Nephron progenitor cell (in vitro differentiated cells): ENCODE data around the gene ZFHX3.

ENCODE experiments used
- DNase-seq: peaks from one replicate; pipeline ENCODE4 v3.0.0; 2021
- H3K27ac Mint-ChIP-seq: 2 replicates; pipeline ENCODE4 v1.8.0; 2021; ENCODE audit warnings: mild to moderate bottlenecking, moderate library complexity, mixed read lengths
- H3K27me3 Mint-ChIP-seq: 2 replicates; pipeline ENCODE4 v1.8.0; 2021; ENCODE audit warnings: mild to moderate bottlenecking, low read depth, mixed read lengths; ENCODE audit not compliant: poor library complexity
- H3K36me3 Mint-ChIP-seq: 2 replicates; pipeline ENCODE4 v1.8.0; 2021; ENCODE audit warnings: low read depth, mixed read lengths
- H3K4me1 Mint-ChIP-seq: 2 replicates; pipeline ENCODE4 v1.8.0; 2021; ENCODE audit warnings: mixed read lengths
- H3K4me3 Mint-ChIP-seq: 2 replicates; pipeline ENCODE4 v1.8.0; 2021; ENCODE audit warnings: mild to moderate bottlenecking, moderate library complexity, mixed read lengths
- H3K9me3 Mint-ChIP-seq: 2 replicates; pipeline ENCODE4 v1.8.0; 2021; ENCODE audit warnings: mild to moderate bottlenecking, moderate library complexity, mixed read lengths
- TF ChIP-seq, protein P1 (sequence below): fragments of 200-600 bp; sonication (generic); IDR thresholded peaks from 2 replicates; pipeline ENCODE4 v1.5.0; 2021; ENCODE audit warnings: antibody characterized with exemption

The ZFHX3 gene

GRCh38 chr16:72947379-72948237 is 100.3 kb downstream of the ZFHX3 start:
- peaks cover 5% of the 10 kb centered on the region for H3K27me3 Mint-ChIP-seq
- peaks cover 64% of the 10 kb centered on the region for H3K36me3 Mint-ChIP-seq
- peak; percentile 65 for DNase-seq
- peaks cover 15% of the 10 kb centered on the region for H3K9me3 Mint-ChIP-seq
- peak overlapping the region; percentile 62 for H3K4me3 Mint-ChIP-seq
- H3K4me1 Mint-ChIP-seq: peaks cover 75% of the 10 kb centered on the region
- TF ChIP-seq, protein P1, sequence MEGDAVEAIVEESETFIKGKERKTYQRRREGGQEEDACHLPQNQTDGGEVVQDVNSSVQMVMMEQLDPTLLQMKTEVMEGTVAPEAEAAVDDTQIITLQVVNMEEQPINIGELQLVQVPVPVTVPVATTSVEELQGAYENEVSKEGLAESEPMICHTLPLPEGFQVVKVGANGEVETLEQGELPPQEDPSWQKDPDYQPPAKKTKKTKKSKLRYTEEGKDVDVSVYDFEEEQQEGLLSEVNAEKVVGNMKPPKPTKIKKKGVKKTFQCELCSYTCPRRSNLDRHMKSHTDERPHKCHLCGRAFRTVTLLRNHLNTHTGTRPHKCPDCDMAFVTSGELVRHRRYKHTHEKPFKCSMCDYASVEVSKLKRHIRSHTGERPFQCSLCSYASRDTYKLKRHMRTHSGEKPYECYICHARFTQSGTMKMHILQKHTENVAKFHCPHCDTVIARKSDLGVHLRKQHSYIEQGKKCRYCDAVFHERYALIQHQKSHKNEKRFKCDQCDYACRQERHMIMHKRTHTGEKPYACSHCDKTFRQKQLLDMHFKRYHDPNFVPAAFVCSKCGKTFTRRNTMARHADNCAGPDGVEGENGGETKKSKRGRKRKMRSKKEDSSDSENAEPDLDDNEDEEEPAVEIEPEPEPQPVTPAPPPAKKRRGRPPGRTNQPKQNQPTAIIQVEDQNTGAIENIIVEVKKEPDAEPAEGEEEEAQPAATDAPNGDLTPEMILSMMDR: peak; percentile 12
- H3K27ac Mint-ChIP-seq: peak overlapping the region; percentile 89

DNA sequence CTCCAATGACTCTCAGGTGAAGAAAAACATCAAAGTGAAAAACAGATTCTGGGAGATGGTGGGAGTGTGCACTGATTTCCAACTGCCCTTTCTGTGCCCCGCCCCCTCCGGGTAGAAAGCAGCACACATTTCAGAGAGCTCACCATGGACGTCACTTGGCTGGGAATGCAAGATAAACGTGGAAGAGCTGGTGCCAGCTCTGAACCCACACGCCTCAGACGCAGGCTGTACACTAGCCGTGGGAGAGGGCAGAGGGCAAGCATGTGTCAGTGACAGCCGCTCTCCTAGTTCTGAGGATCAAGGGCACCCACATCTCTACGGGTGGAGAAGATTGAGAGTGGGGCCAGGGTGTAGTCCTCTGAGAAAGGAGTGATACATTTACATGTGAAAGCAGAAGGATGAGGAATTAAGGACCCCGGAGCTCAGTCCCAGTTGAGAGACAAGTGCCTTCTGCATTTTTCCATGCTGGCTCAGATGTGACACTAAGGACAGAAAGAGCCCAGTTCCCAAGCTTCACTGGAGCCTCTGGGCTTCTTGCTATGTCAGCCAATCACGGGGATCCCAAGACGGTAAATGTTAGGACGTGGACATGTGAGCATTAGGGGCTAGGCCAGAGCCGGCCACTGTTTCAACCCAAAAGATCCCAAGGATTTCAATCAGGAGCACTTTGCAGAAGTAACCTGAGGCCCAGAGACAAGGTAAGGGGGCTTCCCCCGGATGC is 101.3 kb downstream of the ZFHX3 start:
- peaks cover 15% of the 10 kb centered on the region for H3K9me3 Mint-ChIP-seq
- DNase-seq: no peak
- TF ChIP-seq, protein P1: no peak
- H3K36me3 Mint-ChIP-seq: peaks cover 63% of the 10 kb centered on the region
- H3K27ac Mint-ChIP-seq: peak overlapping the region; percentile 85
- H3K4me3 Mint-ChIP-seq: peak overlapping the region; percentile 62
- H3K4me1 Mint-ChIP-seq: peaks cover 71% of the 10 kb centered on the region
- peaks cover 5% of the 10 kb centered on the region for H3K27me3 Mint-ChIP-seq

DNA sequence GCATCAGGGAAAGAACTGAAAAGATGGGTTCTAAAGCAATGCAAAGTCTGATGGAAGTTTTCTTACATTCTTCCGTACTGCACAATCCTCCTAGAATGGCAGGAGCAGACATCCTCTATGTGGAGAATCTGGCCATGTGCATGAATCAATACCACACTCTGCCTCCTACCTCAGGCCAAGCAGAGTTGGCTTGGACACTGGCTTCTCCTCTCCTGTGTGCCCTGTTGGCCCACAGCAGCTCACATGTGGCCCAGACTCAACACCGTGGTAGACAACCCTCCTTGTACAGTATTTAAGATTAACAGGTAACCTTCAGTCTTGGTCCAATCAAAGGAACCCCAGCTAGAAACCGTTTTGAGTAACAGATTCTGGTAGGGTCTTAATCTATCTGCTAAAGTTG is 101.9 kb downstream of the ZFHX3 start:
- no peak for DNase-seq
- Mint-ChIP-seq H3K27ac (peak overlapping the region; percentile 80), H3K9me3 (peaks cover 15% of the 10 kb centered on the region), H3K27me3 (peaks cover 5% of the 10 kb centered on the region), H3K36me3 (peaks cover 58% of the 10 kb centered on the region), H3K4me1 (peaks cover 69% of the 10 kb centered on the region), H3K4me3 (no peak overlapping the region)
- TF ChIP-seq, protein P1: no peak

DNA sequence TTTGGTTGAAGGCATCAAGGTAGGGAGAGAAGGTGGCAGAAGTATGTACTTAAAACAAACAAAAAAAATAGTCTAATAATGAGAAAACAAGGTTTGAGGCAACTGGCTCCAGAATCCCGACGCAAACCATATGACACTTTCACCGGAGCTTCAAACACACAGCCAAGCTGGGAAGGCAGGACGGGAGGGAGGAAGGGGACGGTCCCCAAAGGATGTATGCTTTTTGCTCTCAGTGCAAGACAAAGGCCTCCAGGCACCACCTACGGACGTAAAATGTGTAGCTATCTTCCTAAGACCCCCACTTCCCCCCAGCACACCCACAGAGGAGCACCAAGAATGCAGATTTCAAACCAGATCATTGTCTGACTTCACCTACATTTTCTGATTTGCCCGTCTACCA is 102.3 kb downstream of the ZFHX3 start:
- no peak for DNase-seq
- H3K9me3 Mint-ChIP-seq: peaks cover 15% of the 10 kb centered on the region
- TF ChIP-seq, protein P1: no peak
- no peak overlapping the region for H3K4me3 Mint-ChIP-seq
- H3K27me3 Mint-ChIP-seq: peaks cover 4% of the 10 kb centered on the region
- H3K4me1 Mint-ChIP-seq: peaks cover 68% of the 10 kb centered on the region
- no peak overlapping the region for H3K27ac Mint-ChIP-seq
- peaks cover 53% of the 10 kb centered on the region for H3K36me3 Mint-ChIP-seq

GRCh38 chr16:72944757-72945485 is 103.0 kb downstream of the ZFHX3 start:
- peaks cover 3% of the 10 kb centered on the region for H3K27me3 Mint-ChIP-seq
- H3K27ac Mint-ChIP-seq: no peak overlapping the region
- H3K36me3 Mint-ChIP-seq: peaks cover 46% of the 10 kb centered on the region
- H3K4me3 Mint-ChIP-seq: no peak overlapping the region
- peaks cover 10% of the 10 kb centered on the region for H3K9me3 Mint-ChIP-seq
- TF ChIP-seq, protein P1: no peak
- peaks cover 62% of the 10 kb centered on the region for H3K4me1 Mint-ChIP-seq
- DNase-seq: no peak
